Activated CD8-positive, alpha-beta memory T cell treated with anti-CD3 and anti-CD28 coated beads for 1 hour (primary cell): ENCODE data around the gene C6orf136.

Experiments
- DNase-seq, 2 donors: peaks; one replicate each; pipeline ENCODE4 v3.0.0-alpha.2; 2020; ENCODE audit warnings: low read depth in 1 of 2; ENCODE audit errors: extremely low read depth in 1 of 2

Gene C6orf136, protein sequence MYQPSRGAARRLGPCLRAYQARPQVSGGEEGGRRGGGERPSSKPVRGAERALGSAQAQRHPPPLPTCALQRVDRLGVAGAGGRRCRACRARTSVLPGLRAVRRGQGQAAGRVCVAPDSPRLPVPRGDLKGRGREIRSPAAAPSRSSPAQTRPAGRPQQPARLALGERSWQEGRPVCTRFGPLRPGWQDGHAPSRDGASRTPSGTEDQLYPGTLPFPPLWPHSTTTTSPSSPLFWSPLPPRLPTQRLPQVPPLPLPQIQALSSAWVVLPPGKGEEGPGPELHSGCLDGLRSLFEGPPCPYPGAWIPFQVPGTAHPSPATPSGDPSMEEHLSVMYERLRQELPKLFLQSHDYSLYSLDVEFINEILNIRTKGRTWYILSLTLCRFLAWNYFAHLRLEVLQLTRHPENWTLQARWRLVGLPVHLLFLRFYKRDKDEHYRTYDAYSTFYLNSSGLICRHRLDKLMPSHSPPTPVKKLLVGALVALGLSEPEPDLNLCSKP

DNA sequence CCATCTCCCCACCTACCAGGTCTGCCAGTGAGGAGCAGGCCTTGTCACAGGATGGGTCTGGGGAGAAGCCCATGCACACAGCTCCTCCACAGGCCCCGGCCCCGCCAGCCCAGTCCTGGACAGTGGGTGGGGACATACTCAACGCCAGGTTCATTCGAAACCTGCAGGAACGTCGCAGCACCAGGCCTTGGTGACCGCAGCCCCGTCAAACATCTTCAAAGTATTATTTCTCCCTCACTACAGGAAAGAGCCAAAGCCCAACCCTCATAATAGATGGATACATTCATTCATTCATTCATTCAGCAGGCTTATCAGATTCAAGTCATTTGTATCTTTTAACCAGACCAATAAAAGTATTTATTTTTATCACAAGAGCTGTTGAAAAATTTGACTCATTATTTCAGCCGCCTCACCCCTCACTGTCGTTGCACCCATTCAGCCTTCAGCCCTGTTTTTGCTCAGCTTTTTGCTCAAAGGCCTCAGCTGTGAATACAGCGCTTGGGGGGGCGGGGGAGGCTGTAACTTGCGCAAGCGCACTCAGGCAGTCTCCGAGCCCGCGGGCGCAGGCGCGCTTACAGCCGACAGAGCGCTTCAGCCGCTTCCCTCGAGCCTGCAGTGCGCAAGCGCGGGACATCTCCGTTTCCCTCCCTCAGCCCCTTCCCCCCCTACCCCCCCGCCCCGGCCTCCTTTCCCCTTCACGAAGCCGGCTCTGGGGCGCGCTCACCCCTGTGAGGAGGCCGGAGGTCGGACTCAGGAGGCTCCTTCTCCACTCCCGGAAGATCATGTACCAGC is at the start of gene C6orf136:
Gene C6orf136 (plus strand): TSS at position 684 of the 792 bp plus-strand sequence. CDS start 99 bp downstream, at position 783.
- DNase-seq, result peak; percentile 84 to 87

DNA sequence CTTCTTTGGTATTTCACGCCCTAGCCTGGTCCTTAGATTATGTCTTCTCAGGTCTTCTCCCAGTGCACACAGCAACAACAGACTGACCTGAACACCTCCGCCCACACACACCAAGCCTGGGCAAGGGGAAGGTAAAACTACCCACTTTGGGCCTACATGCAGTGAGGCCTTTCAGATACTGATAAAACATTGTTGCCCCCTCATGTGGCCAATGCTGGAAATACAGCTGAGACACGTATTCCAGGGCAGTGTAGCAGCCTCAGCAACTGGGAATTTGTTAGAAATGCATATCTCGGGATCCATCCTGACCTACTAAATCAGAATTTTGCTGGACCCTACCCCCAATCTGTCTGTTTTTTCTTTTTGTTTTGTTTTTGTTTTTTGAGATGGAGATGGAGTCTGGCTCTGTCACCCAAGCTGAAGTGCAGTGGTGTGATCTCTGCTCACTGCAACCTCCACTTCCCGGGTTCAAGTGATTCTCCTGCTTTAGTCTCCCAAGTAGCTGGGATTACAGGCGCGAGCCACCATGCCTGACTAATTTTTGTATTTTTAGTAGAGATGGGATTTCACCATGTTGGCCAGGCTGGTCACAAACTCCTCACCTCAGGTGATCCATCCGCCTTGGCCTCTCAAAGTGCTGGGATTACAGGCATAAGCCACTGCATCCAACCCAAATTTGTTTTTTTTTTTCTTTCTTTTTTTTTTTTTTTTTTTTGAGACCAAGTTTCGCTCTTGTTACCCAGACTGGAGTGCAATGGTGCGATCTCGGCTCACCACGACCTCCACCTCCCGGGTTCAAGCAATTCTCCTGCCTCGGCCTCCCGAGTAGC is 49.4 kb upstream of the C6orf136 start:
- peak; percentile 42 to 68 for DNase-seq

DNA sequence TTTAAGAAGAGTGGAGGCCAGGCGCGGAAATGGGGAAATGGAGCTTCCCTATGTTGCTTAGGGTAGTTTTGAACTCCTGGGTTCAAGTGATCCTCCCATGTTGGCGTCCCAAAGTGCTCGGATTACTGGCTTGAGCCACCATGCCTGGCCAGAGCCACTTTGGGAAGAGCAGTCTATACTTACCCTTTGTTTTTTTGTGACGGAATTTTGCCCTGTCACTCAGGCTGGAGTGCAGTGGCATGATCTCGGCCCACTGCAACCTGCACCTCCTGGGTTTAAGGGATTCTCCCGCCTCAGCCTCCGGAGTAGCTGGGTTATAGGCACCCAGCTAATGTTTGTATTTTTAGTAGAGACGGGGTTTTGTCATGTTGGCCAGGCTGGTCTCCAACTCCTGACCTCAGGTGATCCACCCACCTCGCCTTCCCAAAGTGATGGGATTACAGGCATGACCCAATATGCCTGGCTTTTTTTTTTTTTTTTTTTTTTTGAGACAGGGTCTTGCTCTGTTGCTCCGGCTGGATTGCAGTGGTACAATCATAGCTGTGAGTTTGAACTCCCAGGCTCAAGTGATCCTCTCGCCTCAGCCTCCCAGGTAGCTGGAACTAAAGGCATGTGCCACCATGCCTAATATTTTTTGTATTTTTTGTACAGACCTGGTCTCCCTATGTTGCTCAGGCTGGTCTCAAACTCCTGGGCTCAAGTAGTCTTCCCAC is 47.9 kb upstream of the C6orf136 start:
- DNase-seq, result no peak

DNA sequence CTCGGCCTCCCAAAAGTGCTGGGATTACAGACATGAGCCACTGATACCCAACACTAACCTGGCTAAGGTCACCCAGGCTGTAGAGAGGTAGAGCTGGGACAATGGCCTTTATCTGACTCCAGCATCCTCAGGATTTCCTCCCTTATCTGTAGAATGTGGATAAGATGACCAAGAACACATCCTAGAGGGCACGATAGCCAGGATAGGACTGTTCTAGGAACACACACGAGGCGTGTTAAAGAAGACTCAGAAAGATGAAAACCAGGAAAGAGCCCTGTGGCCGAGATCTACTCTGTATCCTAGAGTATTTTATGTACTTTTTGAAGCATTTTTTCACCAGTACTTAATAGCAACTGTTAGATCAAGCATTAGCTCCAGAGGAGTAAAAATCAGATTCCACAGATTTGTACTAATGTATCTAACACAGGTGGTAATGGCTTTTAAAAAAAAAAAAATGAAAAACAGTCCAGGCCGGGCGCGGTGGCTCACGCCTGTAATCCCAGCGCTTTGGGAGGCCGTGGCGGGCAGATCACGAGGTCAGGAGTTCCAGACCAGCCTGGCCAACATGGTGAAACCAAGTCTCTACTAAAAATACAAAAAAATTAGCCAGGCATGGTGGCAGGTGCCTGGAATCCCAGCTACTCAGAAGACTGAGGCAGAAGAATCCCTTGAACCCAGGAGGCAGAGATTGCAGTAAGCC is 47.2 kb upstream of the C6orf136 start:
- DNase-seq, result no peak

DNA sequence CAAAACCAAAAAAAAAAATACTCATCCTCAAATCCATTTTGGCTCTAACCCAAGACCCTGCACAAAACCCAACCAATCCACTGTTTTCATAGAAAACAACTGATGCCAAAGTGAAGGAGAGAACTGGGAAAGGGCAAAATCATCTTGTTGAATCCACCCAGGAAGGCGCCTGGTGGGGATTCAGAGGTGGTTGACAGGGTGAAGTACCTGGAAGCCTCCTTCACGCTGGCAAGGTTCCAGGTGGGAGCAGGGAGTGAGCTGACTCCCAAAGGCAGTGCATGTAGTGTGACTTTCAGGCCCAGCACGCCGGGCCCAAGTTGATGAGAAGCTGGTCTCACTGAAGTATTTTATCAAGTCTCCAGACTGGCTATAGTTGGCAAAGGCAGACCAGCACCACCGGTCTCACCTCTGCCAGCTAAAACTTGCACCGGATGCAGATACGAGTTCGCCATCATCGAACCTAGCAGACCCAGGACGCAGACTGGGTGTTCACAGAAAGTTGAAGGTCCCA is 46.4 kb upstream of the C6orf136 start:
- no peak for DNase-seq

DNA sequence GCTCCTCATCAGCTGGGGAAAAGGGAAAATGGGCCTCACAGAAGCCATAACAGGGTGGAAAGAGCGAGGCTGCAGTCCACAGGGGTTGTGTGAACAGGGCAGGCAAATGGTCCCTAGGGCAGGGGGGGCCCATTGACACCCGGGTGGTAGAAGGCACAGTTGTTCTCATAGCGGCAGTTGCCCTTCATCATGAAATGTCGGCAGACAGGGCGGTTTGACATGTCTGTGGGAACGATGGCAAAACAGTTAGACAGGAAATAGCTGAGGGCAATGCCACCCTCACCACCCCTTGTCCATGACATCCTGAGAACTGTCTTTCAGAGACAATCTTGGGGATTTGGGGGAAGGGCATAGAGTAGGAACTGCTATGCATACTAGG is 45.5 kb upstream of the C6orf136 start:
- no peak for DNase-seq

DNA sequence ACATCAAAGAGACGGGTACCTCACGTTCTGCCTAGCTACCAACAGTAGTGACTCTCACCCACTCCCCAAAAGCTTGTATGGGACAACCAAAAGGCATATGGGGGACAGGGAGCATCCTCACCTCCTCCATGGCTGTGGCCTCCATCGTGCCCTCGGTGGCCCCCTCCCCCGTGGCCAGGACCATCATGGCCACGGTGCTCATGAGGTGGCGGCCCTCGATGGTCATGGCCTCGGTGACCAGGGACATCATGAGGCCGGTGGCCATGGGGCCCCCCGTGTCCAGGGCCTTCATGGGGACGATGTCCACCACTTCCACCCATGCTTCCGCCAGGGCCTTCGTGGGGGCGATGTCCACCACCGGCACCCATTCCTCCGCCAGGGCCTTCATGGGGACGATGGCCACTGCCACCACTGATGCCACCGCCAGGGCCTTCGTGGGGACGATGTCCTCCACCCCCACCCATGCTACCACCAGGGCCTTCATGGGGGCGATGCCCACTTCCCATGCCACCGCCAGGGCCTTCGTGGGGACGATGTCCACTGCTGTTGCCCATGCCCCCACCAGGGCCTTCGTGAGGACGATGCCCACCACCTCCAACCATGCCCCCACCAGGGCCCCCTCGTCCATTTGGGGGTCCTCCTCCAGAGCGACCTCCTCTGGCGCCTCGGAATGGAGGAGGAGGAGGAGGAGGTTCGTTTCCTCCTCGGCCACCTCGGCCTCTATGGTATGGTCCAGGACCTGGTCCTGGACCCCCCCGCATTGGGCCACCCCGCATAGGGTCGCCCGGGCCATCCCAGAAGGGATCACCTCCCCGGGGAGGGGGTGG is 44.9 kb upstream of the C6orf136 start:
- DNase-seq, result no peak

DNA sequence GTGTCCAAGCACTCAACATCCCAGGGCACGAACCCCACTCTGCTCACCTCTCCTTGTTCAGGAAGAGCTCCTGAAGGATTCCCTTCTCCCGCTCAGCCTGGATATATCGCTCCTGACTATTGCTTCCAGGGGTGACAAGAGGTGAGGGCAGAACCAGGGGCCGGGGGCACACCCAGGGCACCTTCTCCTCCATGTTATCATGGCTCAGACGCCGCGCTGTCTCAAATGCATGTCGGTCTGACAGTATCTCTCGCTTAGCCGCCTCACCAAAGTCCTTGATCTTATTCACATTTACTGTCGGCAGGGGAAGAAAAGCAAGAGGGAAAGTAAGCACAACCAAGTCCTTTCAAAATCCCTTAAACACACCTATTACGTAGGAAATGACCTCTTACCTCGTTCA is 43.0 kb upstream of the C6orf136 start:
- no peak for DNase-seq

DNA sequence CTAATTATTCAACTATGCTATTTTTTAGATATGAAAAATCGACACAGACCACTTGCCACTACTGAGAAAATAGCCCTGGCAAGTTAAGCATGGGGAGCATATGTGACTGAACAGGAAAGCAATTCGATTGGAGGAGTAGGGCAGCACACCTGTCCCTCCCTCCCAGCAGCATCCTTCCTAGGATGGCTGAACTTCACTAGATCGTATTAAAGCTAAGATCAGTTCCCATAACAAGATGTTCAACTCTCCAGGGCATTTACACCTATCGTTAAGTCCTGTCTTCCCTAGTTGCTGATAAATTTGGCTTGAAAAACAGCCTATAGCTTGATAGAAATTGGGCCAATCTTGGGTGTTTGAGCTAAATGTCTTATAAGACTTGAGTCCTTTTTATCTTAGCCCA is 36.9 kb upstream of the C6orf136 start:
- DNase-seq, result no peak

DNA sequence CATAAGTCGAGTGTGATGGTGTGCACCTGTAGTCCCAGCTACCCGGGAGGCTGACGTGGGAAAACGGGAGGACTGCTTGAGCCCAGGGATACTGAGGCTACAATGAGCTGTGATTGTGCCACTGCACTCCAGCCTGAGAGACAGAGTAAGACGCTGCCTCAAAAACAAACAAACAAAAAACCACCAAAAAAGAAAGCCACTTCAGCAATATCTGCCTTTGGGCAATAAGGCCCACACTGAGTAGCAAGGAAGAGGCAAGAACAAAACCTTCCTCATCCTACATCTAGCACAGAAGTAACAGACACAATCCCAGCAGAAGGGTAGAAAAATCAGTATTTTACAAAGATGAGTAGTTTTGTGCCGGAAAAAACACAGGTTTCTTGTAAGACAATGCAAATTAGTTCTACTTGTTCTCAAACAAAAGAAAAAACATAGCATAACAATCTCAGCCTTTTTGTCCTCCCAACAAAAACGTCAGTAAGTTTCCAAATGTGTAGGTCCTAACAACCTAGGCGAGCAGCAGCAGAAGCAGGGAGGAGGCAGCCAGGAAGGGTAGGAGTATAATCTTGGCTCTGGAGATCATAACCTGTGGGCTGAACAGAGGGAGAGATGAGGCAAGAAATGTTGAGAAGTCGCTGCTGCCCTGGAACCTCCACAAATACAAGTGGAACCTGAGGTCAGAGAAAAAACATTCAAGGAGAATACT is 35.6 kb upstream of the C6orf136 start:
- no peak for DNase-seq

DNA sequence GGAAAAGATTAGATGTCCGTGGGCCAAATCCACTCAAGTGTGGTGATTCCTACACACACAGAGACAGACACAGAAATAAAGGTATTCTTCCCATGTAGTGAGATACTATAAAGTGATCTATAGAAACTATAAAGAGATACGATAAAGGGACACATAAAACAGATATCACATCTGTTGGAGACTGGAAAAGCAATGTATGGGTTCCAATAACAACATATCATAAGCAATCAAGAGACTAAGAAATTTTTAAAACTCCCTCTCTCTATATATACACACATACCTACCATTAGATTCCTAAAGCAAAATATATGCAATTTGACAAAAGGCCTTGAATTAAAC is 35.1 kb upstream of the C6orf136 start:
- no peak for DNase-seq

DNA sequence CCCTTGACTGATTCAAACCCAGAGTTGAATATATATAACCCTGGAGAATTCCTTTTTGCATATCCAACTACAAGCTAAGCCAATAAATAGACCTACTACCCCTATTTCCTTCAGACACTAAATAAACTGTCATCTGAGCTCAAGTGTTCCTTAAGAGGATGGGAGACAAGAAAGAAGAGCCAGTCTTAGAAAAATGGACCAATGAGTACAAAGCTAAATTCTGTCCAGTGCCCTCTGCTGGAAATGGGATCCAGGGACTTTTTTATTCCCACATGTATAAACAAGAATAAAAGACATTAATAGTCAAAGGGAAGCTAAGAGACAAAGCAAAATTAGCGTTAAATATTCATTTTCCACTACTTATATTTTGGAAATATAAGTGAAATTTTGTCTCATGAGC is 34.7 kb upstream of the C6orf136 start:
- no peak for DNase-seq

DNA sequence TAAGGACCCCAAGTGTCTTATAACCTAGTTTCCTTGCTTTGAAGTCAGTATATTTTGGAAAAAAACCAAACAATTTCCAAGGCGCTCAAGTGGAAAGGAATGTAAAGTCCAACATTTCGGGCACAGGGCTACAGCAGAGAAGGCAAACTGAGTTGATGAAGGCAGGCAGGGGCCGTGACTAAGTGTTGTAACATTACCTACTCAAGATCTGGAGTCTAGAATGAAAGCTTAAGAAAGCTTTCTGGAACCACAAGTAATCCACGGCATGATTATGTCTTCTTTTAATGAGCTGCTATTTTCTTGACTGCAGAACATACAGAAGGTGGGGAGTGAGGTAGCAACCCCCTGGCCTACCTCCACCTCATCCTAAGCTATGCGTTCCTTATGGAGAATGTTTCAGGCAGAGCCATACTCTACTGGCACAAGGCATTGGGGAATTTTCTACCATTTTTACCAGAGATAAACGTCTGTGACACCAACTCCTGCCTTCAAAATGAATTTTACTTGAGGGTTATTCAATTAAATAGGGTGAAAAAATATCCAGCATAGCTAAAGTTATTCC is 34.2 kb upstream of the C6orf136 start:
- DNase-seq, result no peak

DNA sequence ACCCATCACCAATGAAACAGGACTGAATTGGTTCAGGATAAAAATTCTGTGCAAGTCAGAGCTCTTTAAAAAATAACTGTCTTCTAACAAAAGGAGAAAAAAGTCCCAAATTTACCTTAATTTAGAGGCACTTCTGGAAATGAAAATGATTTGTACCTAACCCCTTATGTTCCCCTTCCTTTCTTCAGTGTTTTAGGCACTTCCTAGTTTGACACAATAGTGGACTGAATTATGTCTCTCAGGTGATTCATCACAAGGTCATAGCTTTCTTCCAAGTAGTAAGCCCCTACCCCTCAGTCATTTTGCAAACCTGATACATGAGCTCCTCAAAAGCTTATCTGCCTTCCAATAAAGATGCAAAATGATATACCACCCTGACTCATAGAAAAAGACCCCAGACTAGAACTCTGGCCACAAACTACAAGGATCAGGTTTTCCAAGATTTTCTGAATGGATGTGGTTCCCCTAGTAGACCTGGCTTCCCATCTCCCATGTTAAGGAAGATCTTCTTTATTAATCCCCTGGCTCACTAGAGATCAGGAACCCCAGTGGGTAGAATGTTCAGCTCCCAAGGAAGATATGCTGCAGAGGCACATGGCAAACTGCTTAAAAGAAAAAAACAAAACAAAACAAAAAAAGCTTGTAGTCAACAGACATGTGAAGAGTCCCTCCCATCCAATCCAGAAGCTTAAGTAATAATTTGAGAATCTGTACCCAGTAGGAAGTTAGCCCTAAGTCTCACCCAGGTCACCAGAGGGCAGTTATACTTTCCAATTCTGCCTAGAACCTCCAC is 33.5 kb upstream of the C6orf136 start:
- no peak for DNase-seq

DNA sequence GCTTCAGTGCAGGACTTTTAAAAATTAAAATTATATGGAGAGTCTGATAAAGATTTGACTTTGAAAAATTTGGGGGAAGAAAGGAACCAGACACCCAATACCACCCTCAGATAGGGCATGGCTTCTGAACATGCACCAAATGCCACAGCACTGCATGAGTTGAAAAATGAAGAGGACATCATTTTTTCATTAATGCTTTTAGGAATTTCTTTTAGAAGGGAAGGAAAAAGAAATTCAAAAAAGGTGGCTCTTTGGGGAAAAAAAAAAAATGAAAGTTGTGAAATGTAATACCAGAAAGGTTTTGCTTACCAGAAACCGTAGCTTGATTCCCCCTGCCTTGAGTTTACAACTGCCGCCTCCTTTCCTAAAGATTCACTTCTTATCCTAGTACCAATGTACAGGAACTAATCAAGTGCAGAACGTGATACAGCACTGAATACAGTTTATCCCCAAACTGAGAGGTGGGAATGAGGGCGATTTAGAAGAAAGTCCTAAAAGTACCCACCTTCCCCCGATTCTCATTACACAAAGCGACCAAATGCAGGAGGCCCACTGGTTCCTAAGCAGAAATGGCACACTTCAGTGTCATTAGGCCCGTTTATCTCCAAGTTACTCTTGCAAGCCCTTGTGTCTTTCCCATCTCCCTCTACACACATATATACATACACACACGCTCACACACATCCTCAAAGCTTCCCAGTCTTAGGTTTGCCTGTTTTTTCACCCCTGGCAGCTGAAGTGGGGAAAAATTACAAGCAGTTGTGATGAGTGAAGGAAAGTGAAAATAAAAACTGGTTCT is 32.7 kb upstream of the C6orf136 start:
- DNase-seq, result no peak

DNA sequence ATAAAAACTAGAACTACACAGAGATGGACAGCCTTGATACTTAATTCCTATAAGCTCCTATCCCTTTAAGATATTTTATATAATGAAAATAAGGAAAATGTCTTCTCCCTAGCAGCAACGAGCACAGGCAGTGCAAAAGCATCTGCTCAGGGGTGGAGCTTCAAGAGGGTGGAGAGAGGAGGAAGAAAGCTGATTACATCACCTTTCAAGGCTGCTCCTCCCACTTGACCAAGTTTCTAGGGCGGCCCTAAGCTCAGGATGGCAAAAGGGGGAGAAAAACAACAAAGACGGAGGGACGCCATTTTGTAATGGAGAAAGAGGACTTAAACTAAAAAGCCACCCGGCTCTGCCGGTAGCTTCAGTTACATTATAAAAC is 32.1 kb upstream of the C6orf136 start:
- DNase-seq, result peak; percentile 62 to 78
